NCI-H524 treated with DMSO at 0.1 percent for 48 hours (cell line): ENCODE data around the gene STXBP2.
"Not testable (repeated sequence)": the region's sequence is repeated elsewhere in the genome, so short reads cannot be mapped to it uniquely, and the experiment has no call there.

Experiments used
- DNase-seq: peaks from one replicate; lab custom pipeline; 2025; lab: John Stamatoyannopoulos, UW

The STXBP2 gene

GRCh38 chr19:7632340-7633203, 4.3 kb upstream of the STXBP2 start:
- DNase-seq: no peak

GRCh38 chr19:7633698-7634097, 3.2 kb upstream of the STXBP2 start, which contains the start of gene PCP2:
Gene PCP2 (minus strand): TSS chr19:7633719. CDS start chr19:7633457, 262 bp downstream.
- no peak for DNase-seq

- no peak for DNase-seq
These were observed 1.2 kb upstream of the STXBP2 start for GRCh38 chr19:7635670-7636069.

GRCh38 chr19:7636317-7636690, 606 bp upstream of the STXBP2 start:
- DNase-seq: no peak

GRCh38 chr19:7637374-7638256, 705 bp downstream of the STXBP2 start:
- no peak for DNase-seq

- DNase-seq: peak; percentile 85
These were observed 2.0 kb downstream of the STXBP2 start for GRCh38 chr19:7638802-7639465.

- no peak for DNase-seq
These were observed 3.0 kb downstream of the STXBP2 start for GRCh38 chr19:7639863-7640348.

GRCh38 chr19:7640803-7641202, 3.9 kb downstream of the STXBP2 start:
- no peak for DNase-seq

- DNase-seq: no peak
These were observed 4.7 kb downstream of the STXBP2 start for GRCh38 chr19:7641290-7642276.

GRCh38 chr19:7642295-7643030, 5.6 kb downstream of the STXBP2 start:
- no peak for DNase-seq

- no peak for DNase-seq
These were observed 6.1 kb downstream of the STXBP2 start for GRCh38 chr19:7643031-7643415.

- DNase-seq: not testable (repeated sequence)
These were observed 7.0 kb downstream of the STXBP2 start for GRCh38 chr19:7643629-7644549.

- no peak for DNase-seq
These were observed 7.6 kb downstream of the STXBP2 start for GRCh38 chr19:7644550-7644877.

- no peak for DNase-seq
These were observed 8.3 kb downstream of the STXBP2 start for GRCh38 chr19:7645163-7645562.

GRCh38 chr19:7645656-7646425, 8.9 kb downstream of the STXBP2 start:
- no peak for DNase-seq

GRCh38 chr19:7646426-7646700, 9.5 kb downstream of the STXBP2 start:
- DNase-seq: no peak

- no peak for DNase-seq
These were observed 10.2 kb downstream of the STXBP2 start for GRCh38 chr19:7647156-7647555.

GRCh38 chr19:7648265-7649014, 11.5 kb downstream of the STXBP2 start:
- no peak for DNase-seq
